Hepatocyte (in vitro differentiated cells): ENCODE results near the gene FLT1. TPM values are rescaled to one million over a fixed set of nuclear protein-coding genes. Genes with fewer than 3 reads are reported as not detected.

ENCODE experiments used
- DNase-seq: peaks from one replicate; pipeline ENCODE4 v3.0.0-alpha.2; 2016; ENCODE audit warnings: low spot score
- H2AFZ ChIP-seq: fragments of 200-600 bp; sonication (generic); 2 replicates; pipeline ENCODE4 v1.6.0; 2016; ENCODE audit warnings: antibody characterized with exemption, mild to moderate bottlenecking
- H3K27ac ChIP-seq: fragments of 200-600 bp; sonication (generic); 2 replicates; pipeline ENCODE4 v1.5.1; 2016; ENCODE audit warnings: mild to moderate bottlenecking
- H3K27me3 ChIP-seq: fragments of 200-600 bp; sonication (generic); 2 replicates; pipeline ENCODE4 v1.6.1; 2016
- H3K36me3 ChIP-seq: fragments of 200-600 bp; sonication (generic); replicated peaks from 2 replicates; pipeline ENCODE4 v1.5.1; 2016; ENCODE audit warnings: low read depth; ENCODE audit not compliant: insufficient read depth
- H3K4me1 ChIP-seq: fragments of 200-600 bp; sonication (generic); 2 replicates; pipeline ENCODE4 v1.5.1; 2016; ENCODE audit warnings: mild to moderate bottlenecking, moderate library complexity; ENCODE audit not compliant: insufficient read depth
- H3K4me2 ChIP-seq: fragments of 200-600 bp; sonication (generic); 2 replicates; pipeline ENCODE4 v1.6.0; 2016
- H3K4me3 ChIP-seq: fragments of 200-600 bp; sonication (generic); 2 replicates; pipeline ENCODE4 v1.5.1; 2016; ENCODE audit warnings: mild to moderate bottlenecking
- H3K79me2 ChIP-seq: fragments of 200-600 bp; sonication (generic); 2 replicates; pipeline ENCODE4 v1.6.0; 2017; ENCODE audit warnings: mild to moderate bottlenecking
- H3K9me2 ChIP-seq: fragments of 200-600 bp; sonication (generic); replicated peaks from 2 replicates; pipeline ENCODE4 v1.6.0; 2017; ENCODE audit warnings: mild to moderate bottlenecking; ENCODE audit not compliant: insufficient read depth
- H3K9me3 ChIP-seq: fragments of 200-600 bp; sonication (generic); 2 replicates; pipeline ENCODE4 v1.5.1; 2016; ENCODE audit warnings: low read depth, mild to moderate bottlenecking
- H4K20me1 ChIP-seq: fragments of 200-600 bp; sonication (generic); 2 replicates; pipeline ENCODE4 v1.6.0; 2016; ENCODE audit warnings: mild to moderate bottlenecking; ENCODE audit not compliant: insufficient read depth, poor library complexity, severe bottlenecking
- CTCF ChIP-seq: fragments of 200-600 bp; sonication (generic); IDR thresholded peaks from 2 replicates; pipeline ENCODE4 v1.5.1; 2016; ENCODE audit warnings: antibody characterized with exemption, mild to moderate bottlenecking; ENCODE audit not compliant: poor library complexity
- EZH2 ChIP-seq: fragments of 200-600 bp; sonication (generic); IDR thresholded peaks from 2 replicates; pipeline ENCODE4 v1.6.1; 2016; ENCODE audit warnings: antibody characterized with exemption, mild to moderate bottlenecking, borderline replicate concordance
- EZH2phosphoT487 ChIP-seq: fragments of 200-600 bp; sonication (generic); IDR thresholded peaks from one replicate; pipeline ENCODE4 v1.6.1; 2018; ENCODE audit warnings: antibody characterized with exemption, mild to moderate bottlenecking, low read depth, moderate library complexity; ENCODE audit not compliant: unreplicated experiment, severe bottlenecking
- WGBS: methylation state at CpG from one replicate; pipeline ENCODE4 v1.1.6; 2016; ENCODE audit warnings: low lambda C conversion rate; ENCODE audit errors: missing lambda C conversion rate; 5-methylcytosine and 5-hydroxymethylcytosine counted together
- polyA plus RNA-seq: library from polyadenylated mRNA; unstranded; fragments of >200 nt; fragmentation: Nextera tagmentation; extraction: Ambion mirVana; gene quantifications from 2 replicates; pipeline ENCODE4 v1.2.1, GENCODE V29; 2016
- total RNA-seq: library from RNA; depleted of rRNA; stranded (reverse); fragments of >200 nt; gene quantifications from 2 replicates; pipeline ENCODE4 v1.2.3, GENCODE V29; 2014

The FLT1 gene
- total and polyA plus RNA-seq, 2 experiments from 2014 or later: 30.4 to 40.1 TPM

DNA sequence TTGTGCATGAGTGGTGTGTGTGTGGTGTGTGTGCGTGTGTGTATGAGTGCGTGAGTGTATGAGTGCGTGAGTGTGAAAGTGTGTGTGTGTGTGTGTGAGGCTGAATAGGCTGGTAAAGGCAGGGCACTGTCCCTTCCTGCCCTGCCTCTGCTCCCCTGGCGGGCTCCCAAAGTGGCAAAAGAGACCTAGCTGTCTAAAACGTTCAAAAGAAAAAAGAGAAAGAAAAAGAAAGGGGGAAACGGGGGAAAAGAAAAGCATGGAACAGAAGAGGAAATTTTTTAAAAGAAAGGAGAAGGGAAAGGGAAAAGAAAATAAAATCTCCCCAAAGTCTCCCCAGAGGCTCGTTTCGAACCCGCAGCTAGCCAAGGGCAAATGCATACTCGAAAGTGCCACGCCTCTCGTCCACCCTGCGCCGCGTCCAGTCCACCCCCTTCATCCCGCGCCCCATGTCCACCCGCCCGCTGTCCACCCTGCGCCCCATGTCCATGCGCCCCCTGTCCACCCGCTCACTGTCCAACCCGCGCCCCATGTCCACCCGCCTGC is 37.0 kb upstream of the FLT1 start:
- TF ChIP-seq EZH2: no peak
- no peak for TF ChIP-seq CTCF
- TF ChIP-seq EZH2phosphoT487: no peak
- Histone ChIP-seq H3K4me3 (peak overlapping the region; percentile 57), H3K4me2 (peak overlapping the region; percentile 85), H3K27me3 (peaks cover 50% of the 10 kb centered on the region), H3K79me2 (no peaks in the 10 kb centered on the region), H4K20me1 (no peaks in the 10 kb centered on the region), H3K36me3 (no peaks in the 10 kb centered on the region), H3K9me3 (no peaks in the 10 kb centered on the region), H3K9me2 (no peaks in the 10 kb centered on the region), H3K4me1 (peaks cover 10% of the 10 kb centered on the region), H2AFZ (peak overlapping the region; percentile 29), H3K27ac (no peak overlapping the region)
- 18% methylated on average over 8 of the region's 25 CpGs for WGBS
- DNase-seq: peak; percentile 21

GRCh38 chr13:28531077-28531844 is 36.3 kb upstream of the FLT1 start:
- H3K9me2 ChIP-seq: no peaks in the 10 kb centered on the region
- no peak overlapping the region for H3K27ac ChIP-seq
- peak overlapping the region; percentile 29 for H2AFZ ChIP-seq
- peak; percentile 44 for DNase-seq
- no peaks in the 10 kb centered on the region for H3K79me2 ChIP-seq
- no peaks in the 10 kb centered on the region for H4K20me1 ChIP-seq
- no peaks in the 10 kb centered on the region for H3K9me3 ChIP-seq
- H3K36me3 ChIP-seq: no peaks in the 10 kb centered on the region
- 3% methylated on average over 38 of the region's 39 CpGs for WGBS
- H3K4me1 ChIP-seq: peaks cover 10% of the 10 kb centered on the region
- H3K4me3 ChIP-seq: no peak overlapping the region
- peaks cover 50% of the 10 kb centered on the region for H3K27me3 ChIP-seq
- H3K4me2 ChIP-seq: peak overlapping the region; percentile 85
- TF ChIP-seq EZH2: peak; percentile 83
- no peak for TF ChIP-seq CTCF

DNA sequence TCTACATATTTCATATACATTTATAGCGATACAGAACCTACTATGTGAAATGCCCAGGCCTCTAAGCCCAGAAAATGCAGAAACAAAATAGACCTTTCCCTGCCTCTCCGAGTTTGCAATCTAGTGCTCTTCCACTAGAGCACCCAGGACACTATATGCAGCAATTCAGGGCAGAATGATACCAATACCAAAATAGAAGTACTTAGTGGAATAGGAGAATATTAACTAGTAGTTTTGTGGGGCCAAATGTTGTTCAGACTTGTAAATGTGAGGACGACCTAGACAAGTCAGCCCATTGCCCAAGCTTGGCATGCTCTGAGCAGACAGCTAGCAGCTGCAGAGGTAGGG is 35.8 kb upstream of the FLT1 start:
- no peak overlapping the region for H3K27ac ChIP-seq
- 45% methylated on average over 3 of the region's 3 CpGs for WGBS
- no peaks in the 10 kb centered on the region for H4K20me1 ChIP-seq
- H2AFZ ChIP-seq: peak overlapping the region; percentile 29
- H3K4me3 ChIP-seq: no peak overlapping the region
- H3K79me2 ChIP-seq: no peaks in the 10 kb centered on the region
- no peaks in the 10 kb centered on the region for H3K36me3 ChIP-seq
- no peaks in the 10 kb centered on the region for H3K9me3 ChIP-seq
- H3K9me2 ChIP-seq: no peaks in the 10 kb centered on the region
- no peak for TF ChIP-seq EZH2phosphoT487
- TF ChIP-seq CTCF: peak; percentile 9
- peaks cover 50% of the 10 kb centered on the region for H3K27me3 ChIP-seq
- DNase-seq: no peak
- peaks cover 10% of the 10 kb centered on the region for H3K4me1 ChIP-seq
- peak overlapping the region; percentile 85 for H3K4me2 ChIP-seq
